NCI-H2196 (cell line): ENCODE results near the gene TRIM63.

Experiments
- DNase-seq: peaks from one replicate; lab custom pipeline; 2025; ENCODE audit not compliant: unreplicated experiment; lab: John Stamatoyannopoulos, UW

Gene TRIM63

DNA sequence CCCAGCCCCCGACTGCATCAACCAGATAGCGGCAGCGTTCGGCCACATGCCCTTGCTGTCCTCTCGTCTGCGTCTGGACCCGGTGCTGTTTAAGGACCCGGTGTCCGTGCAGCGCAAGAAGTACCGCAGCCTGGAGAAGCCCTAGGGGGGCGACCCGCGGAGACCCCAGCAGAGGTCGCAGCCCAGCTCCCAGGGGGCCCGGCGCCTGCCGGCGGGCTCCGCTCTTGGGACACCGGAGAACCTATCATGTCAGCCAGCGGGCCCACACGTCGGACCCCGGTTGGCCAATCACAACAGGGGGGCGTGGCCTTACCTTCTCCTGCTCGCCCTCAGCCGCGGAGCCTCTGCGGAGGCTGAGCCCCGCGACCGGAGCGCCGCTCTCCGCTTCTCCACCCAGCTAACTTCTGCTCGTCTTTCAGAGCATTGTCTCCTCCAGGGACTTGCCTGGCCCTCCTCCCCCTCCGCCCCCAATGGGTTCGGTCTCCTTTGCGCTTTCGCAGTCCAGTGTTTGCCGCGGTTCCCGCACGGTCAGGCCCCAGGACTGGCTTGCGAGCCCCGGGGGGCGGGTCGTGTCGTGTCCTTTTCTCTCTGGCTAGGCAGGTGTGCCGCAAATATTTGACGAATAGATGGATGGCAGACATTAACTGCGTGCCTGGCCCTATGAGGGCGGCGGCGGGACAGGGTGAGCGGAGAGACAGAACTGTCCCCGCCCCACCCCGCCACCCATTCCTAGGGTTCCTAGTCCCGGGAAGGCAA lies 32.0 kb downstream of the TRIM63 start:
- peak; percentile 91 for DNase-seq

GRCh38 chr1:26034504-26035202 lies 32.8 kb downstream of the TRIM63 start:
- DNase-seq = no peak

DNA sequence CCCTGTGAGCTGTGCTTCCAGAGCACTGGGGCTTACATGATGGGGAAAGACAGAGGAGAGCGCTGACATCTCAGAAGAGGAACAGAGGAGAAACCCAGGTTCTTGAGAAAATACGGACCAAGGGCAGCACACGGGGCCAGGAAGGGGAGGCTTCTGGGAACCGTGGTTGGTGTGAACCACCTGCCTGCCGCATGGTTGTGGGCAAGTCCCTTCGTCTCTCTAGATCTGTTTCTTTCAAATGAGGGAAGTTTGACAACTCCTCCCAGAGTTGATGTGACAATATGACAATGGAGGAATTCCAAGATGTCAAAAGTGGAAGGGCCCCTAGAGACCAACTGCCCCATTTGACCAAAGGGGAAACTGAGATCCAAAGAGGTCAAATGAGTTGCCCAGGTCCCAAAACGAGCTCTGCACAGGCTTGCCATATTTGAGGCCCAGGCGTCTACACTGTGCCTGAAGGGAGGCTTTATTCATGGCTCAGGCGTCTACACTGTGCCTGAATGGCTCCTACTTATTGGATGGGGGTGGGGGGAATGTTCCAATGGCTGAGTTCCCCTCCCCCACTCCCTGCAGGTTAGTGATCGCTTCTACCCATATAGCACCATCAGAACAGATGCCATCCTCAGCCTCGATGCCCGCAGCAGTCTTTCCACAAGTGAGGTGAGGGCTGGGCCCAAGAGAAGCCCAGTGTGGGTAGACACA lies 34.6 kb downstream of the TRIM63 start:
- no peak for DNase-seq

DNA sequence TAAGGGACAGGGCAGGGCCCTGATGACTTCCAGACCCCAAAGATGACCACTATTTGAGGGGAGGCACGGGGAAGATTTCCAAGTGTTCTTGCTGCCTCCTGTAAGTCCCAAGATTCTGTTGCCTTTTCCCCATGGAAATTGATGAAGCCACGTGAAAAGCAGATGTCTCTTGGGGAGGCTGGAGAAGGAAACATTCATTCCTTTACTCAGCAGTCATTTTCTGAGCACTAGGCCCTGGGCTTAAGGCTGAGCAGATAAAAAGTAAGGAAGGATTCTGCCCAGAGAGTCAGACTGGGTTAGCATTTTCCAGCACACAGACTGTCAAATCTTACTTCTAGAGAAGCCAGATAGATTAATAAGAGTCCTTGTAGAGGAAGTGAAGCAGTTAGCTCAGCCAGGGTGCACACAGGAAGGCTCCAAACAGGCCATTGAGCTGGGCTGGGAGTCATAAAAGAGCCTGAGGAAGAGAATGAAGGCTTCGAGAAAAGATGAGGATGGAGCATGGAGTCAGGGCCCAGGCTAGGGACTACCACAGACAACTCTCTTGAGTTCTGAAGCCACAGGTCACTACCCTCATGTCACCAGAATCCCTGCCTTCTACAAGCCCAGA lies 35.7 kb downstream of the TRIM63 start:
- no peak for DNase-seq

- DNase-seq = no peak
These were observed 36.2 kb downstream of the TRIM63 start for GRCh38 chr1:26031196-26031595.

GRCh38 chr1:26029864-26030481 lies 37.5 kb downstream of the TRIM63 start:
- DNase-seq = no peak

DNA sequence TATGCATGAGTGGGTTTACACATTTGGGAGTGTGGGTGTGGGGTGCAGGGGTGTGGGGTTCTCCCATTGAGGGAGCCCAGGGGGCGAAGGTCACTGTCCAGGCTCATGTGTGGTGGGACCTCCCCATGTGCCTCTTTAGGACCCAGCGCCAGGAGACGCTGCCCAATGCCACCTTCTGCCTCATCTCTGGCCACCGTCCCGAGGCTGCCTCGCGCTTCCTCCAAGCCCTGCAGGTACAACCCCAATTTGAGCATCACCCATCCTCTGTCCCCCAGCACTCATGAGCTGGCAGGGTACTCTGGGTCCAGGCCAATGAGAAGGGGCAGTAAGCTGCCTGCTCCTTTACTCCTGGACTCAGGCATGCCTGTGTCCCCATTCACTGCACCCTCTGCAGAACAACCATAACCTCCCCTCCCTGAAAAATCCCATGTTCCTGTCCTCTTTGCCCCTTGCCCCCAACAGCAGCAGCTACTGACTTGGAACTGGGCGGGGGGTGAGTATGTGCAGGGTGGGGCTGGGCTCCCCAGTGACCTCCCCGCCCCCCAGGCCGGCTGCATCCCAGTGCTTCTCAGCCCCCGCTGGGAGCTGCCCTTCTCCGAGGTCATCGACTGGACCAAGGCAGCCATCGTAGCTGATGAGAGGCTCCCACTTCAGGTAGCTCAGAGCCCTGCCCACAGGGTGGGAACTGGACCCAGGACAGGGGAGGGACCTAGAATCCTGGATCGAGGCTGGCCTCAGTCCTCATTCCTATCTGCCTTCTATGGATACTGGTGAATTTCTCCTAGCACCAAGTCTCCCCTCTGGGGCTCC lies 38.2 kb downstream of the TRIM63 start:
- DNase-seq = no peak

DNA sequence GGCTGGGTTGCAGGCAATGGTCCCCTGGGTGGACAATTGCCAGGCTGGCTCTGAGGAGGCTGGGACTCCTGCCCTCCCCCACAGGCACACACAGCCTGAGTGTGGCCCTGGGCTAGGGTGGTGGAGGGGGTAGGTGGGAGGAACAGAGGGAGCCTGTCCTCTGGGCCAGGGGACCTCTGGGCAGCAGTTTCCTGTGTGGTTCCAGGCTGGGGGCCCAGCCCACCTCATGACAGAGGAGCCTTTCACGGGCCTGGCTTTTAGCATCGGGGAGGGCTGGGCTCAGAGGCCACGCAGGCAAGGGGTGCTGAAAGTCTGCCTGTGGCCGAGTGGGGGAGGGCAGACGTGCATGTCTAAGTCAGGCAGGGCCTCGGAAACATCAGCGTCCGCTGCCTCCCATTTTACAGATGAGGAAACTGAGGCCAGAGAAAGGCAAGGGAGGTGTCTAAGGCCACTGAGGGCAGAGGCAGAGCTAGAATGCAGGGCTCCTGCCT lies 38.9 kb downstream of the TRIM63 start:
- DNase-seq = no peak

GRCh38 chr1:26027716-26028489 lies 39.5 kb downstream of the TRIM63 start:
- DNase-seq = no peak

GRCh38 chr1:26025517-26025916 lies 41.9 kb downstream of the TRIM63 start:
- DNase-seq = no peak

- no peak for DNase-seq
These were observed 42.4 kb downstream of the TRIM63 start for GRCh38 chr1:26025060-26025459.

- DNase-seq = no peak
These were observed 43.6 kb downstream of the TRIM63 start for GRCh38 chr1:26023826-26024225.

DNA sequence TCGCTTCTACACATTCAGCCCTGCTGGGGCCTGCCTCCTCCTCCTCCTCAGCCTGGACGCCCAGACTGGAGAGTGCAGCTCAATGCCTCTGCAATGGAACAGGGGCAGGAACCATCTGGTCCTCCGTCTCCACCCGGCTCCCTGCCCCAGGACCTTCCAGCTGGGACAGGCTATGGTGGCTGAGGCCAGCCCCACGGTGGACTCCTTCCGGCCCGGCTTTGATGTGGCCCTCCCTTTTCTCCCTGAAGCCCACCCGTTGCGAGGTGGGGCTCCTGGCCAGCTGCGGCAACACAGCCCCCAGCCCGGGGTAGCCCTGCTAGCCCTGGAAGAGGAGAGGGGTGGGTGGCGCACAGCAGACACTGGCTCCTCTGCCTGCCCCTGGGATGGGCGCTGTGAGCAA lies 44.4 kb downstream of the TRIM63 start:
- DNase-seq = no peak

DNA sequence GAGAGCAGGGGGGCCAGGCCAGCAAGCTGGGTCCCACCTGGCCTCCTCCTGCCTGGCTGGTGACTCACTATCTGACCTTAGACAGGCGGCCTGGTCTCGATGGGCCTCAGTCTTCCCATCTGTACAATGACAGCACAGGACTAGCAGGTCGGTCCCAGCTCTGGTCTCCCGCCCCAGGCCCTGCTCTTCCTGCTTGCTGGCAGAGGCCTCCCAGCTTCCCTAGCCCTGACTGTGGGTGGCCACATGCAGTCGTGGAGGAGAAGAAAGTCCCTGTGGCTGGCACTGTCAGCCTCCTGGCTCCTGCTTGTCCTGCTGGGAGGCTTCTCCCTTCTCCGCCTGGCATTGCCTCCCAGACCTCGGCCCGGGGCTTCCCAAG lies 45.0 kb downstream of the TRIM63 start:
- DNase-seq = no peak

DNA sequence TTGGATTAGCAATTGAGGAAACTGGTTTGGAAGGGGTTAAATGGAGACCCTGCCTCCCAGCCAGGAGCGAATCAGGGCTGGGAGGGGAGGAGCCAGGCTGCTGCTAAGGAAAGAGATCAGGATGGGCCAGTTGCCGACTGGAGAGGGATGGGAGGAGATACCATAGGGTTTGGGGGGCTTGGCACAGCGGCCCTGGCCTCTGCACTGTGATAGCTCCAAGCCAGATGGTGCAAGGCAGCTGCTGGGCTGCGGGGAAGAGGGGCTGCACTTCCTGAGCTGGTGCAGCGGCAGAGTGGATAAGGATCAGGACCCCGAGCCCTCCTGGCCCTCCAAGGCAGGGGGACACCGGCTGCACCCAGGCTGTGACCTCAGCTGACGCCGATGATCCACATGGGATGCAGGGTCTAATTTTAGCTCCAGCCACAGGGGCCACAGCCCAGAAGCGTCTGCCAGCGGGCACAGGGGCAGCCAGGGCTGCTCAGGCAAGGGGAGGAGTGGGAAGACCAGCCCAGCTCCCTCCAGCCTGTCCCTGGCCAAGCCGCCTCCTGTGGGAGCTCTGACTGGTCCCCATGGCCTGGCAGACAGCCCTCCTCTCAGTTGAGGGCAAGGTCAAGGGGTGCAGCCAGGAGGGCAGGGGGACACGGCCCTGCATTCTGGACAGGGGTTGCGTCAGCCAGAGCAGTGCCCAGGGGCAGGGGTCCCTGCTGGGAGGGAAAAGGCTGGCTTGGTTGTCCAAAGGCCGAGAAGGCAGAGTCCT lies 45.6 kb downstream of the TRIM63 start, which contains the start of gene EXTL1:
EXTL1 (plus strand) TSS at position 129 of the 757 bp plus-strand sequence. CDS start 872 bp downstream, outside the sequence.
- DNase-seq = no peak

DNA sequence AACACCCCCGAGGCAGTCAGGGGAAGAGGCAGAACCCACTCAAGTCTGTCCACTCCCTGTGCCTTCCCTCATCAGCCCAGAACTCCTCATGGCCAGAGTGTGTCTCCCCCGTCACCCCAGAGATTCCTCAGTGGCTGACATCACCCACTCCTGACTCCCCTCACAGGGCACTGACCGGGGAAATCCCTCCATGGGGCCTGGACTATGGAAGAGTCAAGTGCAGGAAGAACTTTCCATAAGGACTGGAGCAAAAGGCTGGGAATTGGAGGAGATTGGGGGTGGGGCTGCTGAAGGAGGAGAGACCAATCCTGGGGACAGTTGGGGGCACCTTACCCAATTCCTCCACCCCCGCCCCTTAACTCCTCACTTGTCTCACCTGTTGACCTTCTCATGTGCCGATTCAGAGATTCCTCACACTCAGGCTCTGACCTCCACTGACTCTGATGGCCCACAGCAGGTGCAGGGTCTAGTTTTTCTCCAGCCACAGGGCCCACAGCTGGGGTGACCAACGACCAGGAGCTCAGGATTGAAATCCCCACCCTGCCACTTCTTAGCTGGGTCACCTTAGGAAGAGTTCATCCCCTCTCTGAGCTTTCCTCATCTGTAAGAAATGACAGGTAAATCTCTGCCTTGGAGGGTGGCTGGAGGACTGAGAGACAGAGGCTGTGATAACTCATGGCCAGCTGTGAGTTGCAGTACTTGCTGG lies 46.3 kb downstream of the TRIM63 start:
- no peak for DNase-seq

DNA sequence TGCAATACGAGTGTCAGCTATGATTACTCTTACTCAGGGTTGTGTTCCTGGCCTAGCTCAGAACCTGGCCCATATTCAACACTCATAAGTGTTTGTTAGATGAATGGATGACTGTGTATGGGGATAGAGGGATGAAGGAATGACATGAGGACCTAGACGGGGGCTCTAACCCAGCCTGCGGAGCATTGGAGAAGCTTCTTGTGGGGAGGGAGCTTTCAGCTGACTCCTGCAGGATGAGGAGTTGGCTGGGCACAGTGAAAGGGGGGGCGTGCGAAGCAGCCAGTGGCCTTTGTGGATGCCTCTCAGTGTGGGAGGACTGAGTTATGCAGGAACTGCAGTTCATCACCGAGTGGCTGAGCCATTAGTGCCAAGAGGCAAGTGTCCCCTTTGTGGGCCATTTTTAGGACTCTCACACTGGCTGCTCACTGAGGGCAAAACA lies 47.1 kb downstream of the TRIM63 start:
- no peak for DNase-seq
